Measurements from ENCODE around the gene ABCC6. TPM values are rescaled to one million over a fixed set of nuclear protein-coding genes. Genes with fewer than 3 reads are reported as not detected.

ABCC6 gene
- total and polyA plus RNA-seq, 8 donors: 4.1 to 95.6 (median 11.5) TPM

GRCh38 chr16:16101585-16101984 lies 121.7 kb downstream of the ABCC6 start:
- TF ChIP-seq POLR2A (IDR thresholded peaks at IDR 0.05) (no peak), EP300 (IDR thresholded peaks at IDR 0.05) (no peak), POLR2AphosphoS5 (IDR thresholded peaks at IDR 0.05) (no peak)
- TF ChIP-seq, protein P1, sequence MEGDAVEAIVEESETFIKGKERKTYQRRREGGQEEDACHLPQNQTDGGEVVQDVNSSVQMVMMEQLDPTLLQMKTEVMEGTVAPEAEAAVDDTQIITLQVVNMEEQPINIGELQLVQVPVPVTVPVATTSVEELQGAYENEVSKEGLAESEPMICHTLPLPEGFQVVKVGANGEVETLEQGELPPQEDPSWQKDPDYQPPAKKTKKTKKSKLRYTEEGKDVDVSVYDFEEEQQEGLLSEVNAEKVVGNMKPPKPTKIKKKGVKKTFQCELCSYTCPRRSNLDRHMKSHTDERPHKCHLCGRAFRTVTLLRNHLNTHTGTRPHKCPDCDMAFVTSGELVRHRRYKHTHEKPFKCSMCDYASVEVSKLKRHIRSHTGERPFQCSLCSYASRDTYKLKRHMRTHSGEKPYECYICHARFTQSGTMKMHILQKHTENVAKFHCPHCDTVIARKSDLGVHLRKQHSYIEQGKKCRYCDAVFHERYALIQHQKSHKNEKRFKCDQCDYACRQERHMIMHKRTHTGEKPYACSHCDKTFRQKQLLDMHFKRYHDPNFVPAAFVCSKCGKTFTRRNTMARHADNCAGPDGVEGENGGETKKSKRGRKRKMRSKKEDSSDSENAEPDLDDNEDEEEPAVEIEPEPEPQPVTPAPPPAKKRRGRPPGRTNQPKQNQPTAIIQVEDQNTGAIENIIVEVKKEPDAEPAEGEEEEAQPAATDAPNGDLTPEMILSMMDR (IDR thresholded peaks at IDR 0.05): no peak
- H3K9me3 ChIP-seq: no peaks in the 10 kb centered on the region
- H3K4me3 ChIP-seq: no peak overlapping the region
- 75 to 86% (median 80%) methylated on average over 5 of the region's 5 CpGs for WGBS, 5 donors
- peak overlapping the region in 1 of 5 donors; percentile 54 for H3K27ac ChIP-seq
- H3K27me3 ChIP-seq: no peaks in the 10 kb centered on the region
- intact Hi-C loops (cut with DNase I; ENCODE audit: low total_unique reads): no loop called here
- DNase-seq: no peak
- H3K36me3 ChIP-seq: peaks cover 28 to 100% (median 76%) of the 10 kb centered on the region in 4 donors
- H3K4me1 ChIP-seq: peaks cover 3 to 50% (median 23%) of the 10 kb centered on the region in 4 donors

DNA sequence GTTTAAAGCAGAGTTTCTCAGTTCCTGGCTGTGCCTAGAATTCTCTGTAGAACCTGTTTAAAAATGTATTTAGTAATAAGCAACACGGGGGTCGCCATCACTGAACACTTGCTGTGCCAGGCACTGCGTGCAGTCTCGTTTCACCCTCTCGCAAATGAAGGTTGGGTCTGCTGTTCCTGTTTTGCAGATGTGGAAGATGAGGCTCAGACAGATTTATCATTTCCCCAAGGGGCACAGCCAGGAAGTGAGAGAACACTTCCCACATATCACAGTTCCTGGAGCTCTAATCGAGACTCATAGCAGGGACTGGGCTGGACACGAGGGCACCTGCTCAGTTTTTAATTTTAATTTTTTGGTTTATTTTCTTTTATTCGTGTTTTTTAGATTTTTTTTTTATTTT lies 122.7 kb downstream of the ABCC6 start:
- DNase-seq: no peak
- WGBS, 5 donors: 68 to 81% (median 76%) methylated on average over 8 of the region's 8 CpGs
- H3K4me1 ChIP-seq: peaks cover 13 to 60% (median 31%) of the 10 kb centered on the region in 4 donors
- no peaks in the 10 kb centered on the region for H3K9me3 ChIP-seq
- no peak overlapping the region for H3K4me3 ChIP-seq
- intact Hi-C loops (cut with DNase I; ENCODE audit: low total_unique reads): no loop called here
- H3K27ac ChIP-seq: peak overlapping the region in 1 of 5 donors; percentile 86
- H3K27me3 ChIP-seq: no peaks in the 10 kb centered on the region
- TF ChIP-seq POLR2A (IDR thresholded peaks at IDR 0.05) (no peak), POLR2AphosphoS5 (IDR thresholded peaks at IDR 0.05) (no peak), EP300 (IDR thresholded peaks at IDR 0.05) (no peak)
- TF ChIP-seq, protein P1 (IDR thresholded peaks at IDR 0.05): no peak
- peaks cover 29 to 93% (median 73%) of the 10 kb centered on the region in 4 donors for H3K36me3 ChIP-seq

DNA sequence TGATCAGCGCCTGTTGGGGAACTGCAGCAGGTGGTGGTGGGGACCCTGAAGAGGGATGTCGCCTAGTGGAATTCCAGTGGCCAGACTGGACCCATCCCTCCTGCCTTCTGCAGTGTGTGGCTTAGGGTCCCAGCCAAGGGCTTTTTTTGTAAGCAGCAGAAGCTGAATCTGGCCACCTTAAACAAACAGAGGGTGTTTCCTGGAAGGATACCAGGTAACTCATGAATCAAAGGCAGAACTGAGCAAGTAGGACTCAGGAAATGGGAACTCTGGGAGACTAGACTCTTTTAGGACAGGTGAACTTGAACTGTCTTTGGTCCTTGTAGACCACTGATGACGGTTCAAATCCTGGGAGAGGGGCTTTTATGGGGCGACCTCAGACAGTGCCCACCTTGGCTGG lies 124.0 kb downstream of the ABCC6 start:
- WGBS, 5 donors: 44 to 80% (median 69%) methylated on average over 4 of the region's 4 CpGs
- Histone ChIP-seq H3K9me3 (no peaks in the 10 kb centered on the region), H3K4me3 (no peak overlapping the region), H3K27me3 (no peaks in the 10 kb centered on the region), H3K4me1 (peaks cover 15 to 61% (median 35%) of the 10 kb centered on the region in 4 donors), H3K36me3 (peaks cover 25 to 88% (median 64%) of the 10 kb centered on the region in 4 donors), H3K27ac (peak overlapping the region in 3 of 5 donors; percentile 2 to 86 (median 38))
- no peak for DNase-seq
- intact Hi-C loops (cut with DNase I; ENCODE audit: low total_unique reads): no loop called here
- TF ChIP-seq, protein P1 (IDR thresholded peaks at IDR 0.05): no peak
- TF ChIP-seq POLR2A (IDR thresholded peaks at IDR 0.05) (no peak), POLR2AphosphoS5 (IDR thresholded peaks at IDR 0.05) (no peak), EP300 (IDR thresholded peaks at IDR 0.05) (no peak)

Other genes with a start within 250 kb of the ABCC6 start
- 100 to 1,000 TPM in 3 of 5 donors, 10 to 100 TPM in 2; 31.4 to 206 (median 115) TPM for gene NOMO3, start 9.0 kb upstream of the ABCC6 start, total RNA-seq
- gene NOMO3, start 9.0 kb upstream of the ABCC6 start, polyA plus RNA-seq: 1 to 10 TPM; 4.4 to 6.8 (median 5.2) TPM
- 10 to 100 TPM in 2 of 5 donors, 1 to 10 TPM in 1, not detected in 2; 2.3 to 84.8 (median 15.6) TPM for gene NPIPA7, start 155.6 kb upstream of the ABCC6 start, total RNA-seq
- gene NPIPA7, start 155.6 kb upstream of the ABCC6 start, polyA plus RNA-seq: 10 to 100 TPM in 2 of 3 donors, 1 to 10 TPM in 1; 7.0 to 34.8 (median 16.2) TPM